GM15510 (cell line): ENCODE results near the gene FOXQ1.

ENCODE experiments used
- POLR2A ChIP-seq: IDR thresholded peaks from 3 replicates; pipeline ENCODE4 v1.6.1; 2011; ENCODE audit warnings: borderline replicate concordance; ENCODE audit not compliant: insufficient read length; ENCODE audit errors: extremely low read depth

The FOXQ1 gene, protein sequence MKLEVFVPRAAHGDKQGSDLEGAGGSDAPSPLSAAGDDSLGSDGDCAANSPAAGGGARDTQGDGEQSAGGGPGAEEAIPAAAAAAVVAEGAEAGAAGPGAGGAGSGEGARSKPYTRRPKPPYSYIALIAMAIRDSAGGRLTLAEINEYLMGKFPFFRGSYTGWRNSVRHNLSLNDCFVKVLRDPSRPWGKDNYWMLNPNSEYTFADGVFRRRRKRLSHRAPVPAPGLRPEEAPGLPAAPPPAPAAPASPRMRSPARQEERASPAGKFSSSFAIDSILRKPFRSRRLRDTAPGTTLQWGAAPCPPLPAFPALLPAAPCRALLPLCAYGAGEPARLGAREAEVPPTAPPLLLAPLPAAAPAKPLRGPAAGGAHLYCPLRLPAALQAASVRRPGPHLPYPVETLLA

DNA sequence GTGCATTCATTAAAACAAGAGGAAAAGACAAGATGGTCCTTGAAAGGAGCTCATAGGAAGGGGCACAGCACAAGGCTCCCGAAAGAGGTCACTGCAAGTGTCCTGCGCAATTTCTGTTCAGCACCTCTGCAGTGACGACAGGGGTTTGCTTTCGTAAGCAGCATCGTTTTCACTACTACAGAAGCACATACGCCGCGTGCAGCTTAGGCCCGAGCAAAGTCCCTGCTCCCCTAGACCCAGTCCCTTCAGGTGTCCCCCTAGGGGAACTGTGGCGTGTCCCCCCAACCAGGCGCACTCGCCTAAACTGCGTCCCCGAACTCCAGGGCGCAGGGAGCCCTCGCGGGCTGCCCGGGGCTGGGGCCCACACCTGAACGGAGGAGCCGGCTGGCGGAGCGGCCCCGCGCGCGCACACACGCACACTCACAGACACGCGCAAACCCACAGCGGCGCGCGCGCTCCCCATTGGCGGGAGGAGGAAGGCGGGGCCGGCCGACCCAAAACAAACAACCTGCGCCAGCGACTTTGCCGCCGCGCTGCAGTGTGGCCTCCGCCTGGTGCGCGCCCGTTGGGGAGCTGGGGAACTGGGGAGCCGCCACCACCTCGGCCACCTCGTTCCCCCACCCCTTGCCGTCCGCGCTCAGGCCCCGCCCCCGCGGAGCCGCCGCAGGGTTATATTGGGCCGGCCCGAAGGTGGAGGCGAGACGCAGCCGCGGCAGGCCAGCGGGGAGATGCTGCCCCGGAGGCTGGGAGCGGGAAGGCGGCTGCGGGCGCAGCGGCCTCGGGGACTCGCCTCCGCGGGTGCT is at the start of gene FOXQ1:
Gene FOXQ1, plus strand, starts transcription at position 699 of the 803 bp plus-strand sequence. CDS start 607 bp downstream, outside the sequence.
- no peak for TF ChIP-seq POLR2A

DNA sequence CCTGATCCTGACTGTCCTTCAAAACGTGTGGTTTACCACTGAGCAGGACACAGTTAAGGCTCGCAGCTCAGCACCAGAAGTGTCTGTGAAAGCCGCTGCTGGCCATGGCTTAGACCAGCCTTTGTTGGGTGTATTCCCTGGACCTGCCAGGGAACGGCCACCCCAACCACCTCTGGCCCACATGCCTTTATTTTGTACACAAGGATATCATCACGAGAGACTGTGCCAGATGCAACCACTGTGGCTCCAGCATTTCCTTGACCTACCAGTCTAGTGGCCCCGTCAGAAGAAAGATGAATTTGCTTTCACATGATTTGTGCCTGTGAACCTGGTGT is 49.2 kb upstream of the FOXQ1 start:
- no peak for TF ChIP-seq POLR2A

DNA sequence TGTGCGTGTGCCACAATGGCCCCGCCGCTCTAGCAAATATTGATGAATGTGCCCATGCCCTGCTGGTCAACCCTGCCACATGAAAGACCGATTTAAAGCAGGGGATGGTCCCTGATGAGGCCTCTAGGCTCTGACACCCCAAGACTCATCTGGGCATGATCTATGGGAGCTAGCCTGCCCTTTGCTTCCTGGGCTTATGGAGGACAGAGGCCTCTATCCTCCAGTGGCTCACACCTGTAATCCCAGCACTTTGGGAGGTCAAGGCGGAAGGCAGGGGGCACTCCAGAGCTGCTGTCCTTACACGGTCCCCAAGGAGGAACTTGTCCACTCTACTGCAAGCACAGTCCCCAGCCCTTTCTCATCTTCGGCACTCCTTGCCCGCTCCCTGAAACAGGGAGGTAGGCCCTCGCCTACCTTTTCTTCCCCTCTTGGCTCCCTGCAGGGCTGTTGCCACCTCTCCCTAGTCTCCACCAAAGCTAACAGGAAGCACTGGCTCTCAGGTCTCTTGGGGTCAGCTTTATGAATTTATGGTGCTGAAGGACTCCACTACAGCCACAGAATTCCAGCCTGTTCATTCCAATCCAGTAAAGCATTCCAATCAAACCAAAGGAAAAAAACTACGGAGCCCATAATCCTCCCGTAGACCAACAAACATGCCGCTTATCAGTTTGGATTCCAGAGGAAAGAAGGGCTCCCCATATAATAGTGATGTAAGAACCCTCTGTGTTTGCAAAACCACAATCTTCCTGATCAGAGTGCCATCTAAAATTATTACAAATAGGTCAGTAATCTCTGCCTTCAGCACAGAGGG is 48.7 kb upstream of the FOXQ1 start:
- TF ChIP-seq POLR2A: no peak

DNA sequence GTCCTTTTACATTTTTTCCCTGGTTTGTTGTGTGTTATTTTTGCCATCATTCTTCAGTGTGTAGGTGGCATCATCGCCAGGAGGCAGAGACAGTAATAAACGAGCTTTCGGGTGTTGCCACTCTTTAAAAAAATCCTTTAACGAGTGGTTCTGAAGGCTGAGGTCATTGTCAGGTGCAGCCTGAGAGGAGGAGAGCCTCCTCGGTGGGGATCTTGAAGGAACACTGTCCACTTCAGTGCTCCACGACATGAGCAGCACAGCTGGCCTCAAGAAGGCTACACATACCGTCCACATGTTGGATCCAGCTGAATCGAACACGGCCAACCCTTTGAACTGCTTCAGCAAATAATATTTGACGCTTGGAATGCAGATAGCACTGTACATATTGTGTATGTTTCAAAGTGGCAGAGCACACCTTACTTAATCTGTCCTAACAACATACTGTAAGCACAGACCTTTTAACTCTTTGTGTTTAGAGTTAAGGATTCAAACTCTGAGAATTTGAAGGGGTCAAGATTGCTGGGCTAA is 48.0 kb upstream of the FOXQ1 start:
- TF ChIP-seq POLR2A: no peak

DNA sequence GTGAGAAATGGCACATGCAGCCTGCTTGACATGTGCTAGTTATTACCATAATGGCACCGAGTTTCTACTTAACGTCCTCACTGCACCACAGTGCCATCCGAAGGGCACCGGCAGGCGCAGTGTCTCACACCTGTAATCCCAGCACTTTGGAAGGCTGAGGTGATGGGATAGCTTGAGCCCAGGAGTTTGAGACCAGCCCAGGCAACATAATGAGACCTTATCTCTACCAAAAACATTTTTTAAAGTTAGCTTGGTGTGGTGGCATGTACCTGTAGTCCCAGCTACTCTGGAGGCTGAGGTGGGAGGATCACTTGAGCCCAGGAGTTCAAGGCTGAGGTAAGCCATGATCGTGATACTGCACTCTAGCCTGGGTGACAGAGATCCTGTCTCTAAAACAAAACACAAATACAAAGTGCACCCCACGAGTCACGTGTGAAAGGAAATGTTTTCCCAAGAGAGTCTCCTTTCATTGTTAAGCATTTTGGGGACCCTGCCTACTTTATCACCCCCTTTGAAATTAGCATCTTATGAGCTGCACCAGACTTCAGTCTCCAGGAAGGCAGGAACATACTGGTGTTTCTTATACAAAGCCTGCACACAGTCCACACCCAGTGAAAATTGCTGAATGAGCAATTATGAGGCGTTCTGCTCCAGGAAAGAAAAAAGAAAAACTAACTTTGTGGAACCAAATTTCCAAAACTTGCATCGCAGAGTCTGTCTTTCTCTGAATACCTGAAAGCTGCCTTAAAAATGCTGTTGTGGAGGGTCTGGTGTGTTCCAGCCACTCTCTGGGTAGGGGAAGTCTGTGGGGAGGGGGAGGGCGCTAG is 47.1 kb upstream of the FOXQ1 start:
- TF ChIP-seq POLR2A: no peak

DNA sequence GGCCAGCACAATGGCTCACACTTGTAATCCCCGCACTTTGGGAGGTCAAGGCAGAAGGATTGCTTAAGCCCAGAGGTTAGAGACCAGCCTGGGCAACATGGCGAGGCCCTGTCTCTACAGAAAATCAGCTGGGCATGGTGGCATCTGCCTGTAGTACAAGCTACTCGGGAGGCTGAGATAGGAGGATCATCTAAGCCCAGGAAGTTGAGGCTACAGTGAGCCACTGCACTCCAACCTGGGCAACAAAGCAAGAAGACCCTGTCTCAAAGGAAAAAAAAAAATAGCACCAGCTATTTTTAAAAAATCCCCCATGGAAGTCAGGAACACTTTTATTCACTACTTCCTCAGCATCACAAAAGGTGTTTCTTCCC is 45.2 kb upstream of the FOXQ1 start:
- TF ChIP-seq POLR2A: no peak

DNA sequence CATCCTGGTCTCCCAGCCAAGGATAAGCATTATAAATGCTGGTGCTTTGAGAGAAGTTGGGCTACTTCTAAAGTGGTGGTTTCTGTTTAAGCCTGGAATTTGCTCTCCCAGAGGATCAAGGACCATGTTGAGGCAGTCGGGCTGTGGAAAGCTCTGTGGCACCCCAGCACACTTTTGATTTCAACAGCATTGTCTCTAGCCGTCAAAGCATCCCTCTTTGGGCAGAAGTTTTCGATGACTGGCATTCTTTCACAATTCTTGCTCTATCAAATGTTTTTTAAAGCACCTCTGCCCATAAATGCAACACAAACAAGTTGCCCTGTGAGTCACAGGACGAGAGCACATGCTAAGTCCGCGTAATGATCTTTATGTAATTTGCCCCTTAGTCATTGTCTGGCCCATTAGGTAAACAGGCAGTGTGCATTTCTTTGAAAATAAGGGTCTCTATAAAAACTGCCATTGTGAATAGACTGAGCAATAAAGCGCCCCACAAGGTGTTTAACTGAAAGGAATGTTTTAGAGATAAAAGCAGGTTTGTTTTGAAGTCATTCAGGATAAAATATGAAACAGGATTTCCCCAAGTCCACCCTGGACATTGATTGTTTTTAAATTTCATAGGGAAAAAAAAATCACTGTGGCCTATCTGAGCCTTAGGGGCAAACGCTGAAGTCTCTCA is 44.7 kb upstream of the FOXQ1 start:
- TF ChIP-seq POLR2A: no peak

DNA sequence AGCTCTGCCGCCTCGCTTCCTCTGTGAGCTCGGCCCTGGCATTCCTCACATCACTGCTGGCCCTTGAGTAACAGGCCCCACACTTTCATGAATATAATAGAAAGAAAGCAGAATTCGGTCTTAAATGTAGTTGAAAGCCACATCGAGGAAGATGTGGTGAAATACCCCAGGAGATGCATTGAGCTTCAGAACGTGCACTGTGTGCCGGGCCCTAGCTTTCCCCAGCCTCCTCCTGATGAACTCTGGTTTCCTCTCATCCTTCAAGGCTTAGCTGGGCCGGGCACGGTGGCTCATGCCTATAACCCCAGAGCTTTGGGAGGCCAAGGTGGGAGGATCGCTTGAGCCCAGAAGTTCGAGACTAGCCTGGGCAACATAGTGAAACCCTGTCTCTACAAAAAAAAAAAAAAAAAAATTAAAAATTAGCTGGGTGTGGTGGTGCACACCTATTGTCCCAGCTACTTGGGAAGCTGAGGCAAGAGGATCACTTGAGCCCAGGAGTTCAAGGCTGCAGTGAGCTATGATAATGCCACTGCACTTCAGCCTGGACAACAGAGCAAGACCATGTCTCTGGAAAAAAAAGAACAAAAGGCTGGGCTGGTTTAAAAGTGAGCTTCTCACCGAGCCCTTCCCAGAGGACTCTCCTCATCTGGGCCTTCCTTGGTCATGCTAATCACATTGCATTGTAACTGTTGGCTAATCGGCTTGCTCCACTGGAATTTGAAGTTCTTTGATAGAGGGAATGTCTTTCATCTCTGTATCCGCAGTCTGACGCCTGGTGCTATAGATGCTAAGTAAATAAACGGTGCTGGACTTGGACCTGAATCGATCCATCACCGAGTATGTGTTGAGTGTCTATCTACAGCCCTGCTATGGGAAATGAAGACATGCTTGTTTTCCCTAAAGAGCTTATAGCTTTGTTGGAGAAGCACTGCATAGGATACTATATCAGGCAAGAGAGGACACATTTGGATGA is 43.8 kb upstream of the FOXQ1 start:
- no peak for TF ChIP-seq POLR2A

DNA sequence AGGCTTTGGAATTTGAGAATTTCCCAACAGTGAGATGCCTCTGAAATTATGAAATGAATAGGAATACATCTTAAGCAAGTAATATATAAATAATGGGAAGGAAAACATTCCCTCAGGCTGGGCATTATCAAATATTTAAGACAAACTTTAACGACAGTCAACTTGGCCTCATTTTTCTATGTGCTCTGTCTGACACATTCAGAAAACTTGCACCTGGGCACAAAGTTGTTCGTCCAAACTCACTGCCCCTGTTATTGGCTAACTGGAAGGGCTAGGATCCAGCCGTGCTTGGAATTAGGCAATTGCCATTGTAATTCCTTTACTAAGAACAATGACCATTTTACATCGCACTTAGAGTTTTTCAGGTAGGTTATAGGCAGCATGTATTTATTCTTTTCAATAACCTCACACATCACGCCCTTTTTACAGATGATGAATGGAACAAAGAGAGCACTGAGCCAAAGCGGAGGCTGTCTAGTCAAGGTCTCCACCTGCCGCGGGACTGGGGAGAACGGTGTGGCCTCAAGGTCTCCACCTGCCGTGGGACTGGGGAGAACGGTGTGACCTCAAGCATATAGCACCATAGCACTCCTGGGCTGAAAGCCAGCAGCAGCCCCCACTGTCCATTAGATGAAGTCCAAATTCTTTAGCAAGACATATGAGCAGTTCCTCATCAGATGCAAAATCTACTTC is 40.7 kb upstream of the FOXQ1 start:
- TF ChIP-seq POLR2A: no peak

DNA sequence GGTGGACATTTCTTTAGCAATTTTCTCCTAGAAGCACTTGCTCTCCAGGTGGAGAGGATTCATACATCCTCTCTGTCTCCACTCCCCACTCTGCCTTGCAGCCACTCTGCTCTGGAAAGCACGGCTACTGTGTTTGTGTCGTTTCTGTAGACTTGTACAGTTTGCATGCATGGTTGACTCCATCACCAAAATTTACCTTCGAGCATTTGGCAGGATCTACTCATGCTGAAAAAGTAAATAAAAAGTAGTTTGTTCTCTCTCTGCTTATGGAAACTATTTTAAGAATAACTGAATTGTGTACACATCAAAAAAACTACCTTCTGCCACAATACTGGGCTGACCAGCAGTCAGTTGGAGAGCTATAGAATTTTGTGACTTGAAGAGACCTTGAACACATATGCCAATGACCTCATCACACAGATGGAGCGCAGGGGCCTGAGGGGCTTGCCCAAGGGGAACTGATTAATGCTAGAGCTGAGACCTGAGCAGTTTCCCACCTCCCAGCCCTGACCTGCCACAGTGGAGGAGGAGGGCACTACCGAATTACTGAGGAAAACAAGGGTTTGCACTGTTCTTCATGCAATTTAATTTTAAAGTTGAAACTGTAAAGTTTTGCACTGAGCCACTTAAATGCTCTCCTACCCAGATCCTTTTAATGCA is 33.7 kb upstream of the FOXQ1 start:
- TF ChIP-seq POLR2A: no peak

DNA sequence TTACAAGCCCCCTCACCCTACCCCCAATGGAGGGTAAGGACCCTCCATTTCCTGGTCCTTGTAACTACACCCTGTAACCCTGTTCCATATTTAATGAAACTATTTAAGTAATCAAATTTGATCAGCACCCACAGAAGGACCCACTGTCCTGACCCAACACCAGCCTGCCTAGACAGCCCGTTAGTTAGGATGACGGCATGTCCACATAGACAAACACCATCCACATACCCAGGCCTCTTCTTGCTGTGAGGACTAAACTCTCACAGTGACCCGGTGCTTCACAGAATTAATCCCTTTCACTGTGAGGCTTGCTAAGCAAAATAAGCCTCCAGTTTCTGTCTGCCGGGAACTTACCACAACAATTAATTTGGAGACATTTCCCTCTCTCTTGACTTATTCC is 32.8 kb upstream of the FOXQ1 start:
- TF ChIP-seq POLR2A: no peak
